PC-3 (cell line): ENCODE results near the gene FXYD5. TPM values are rescaled to one million over a fixed set of nuclear protein-coding genes. Genes with fewer than 3 reads are reported as not detected.

Experiments used
- ATAC-seq: fragments of 200-7000 bp; cut with Tn5 transposase; 2 replicates; pipeline ENCODE4 v1.9.1; 2020; ENCODE audit warnings: mild to moderate bottlenecking, moderate library complexity
- BruUV-seq: library from RNA; stranded (reverse); fragments of 400-500 nt; replicated peaks from 2 replicates; lab custom pipeline; 2021; lab: Mats Ljungman, UMichigan
- CTCF ChIA-PET: fragments of 300-600 bp; sonication (Branson Sonifier 250); formaldehyde crosslinking; loops from one replicate; lab custom pipeline; 2022; ENCODE audit warnings: antibody characterized with exemption; lab: Charles Lee
- POLR2A ChIA-PET: fragments of 300-600 bp; sonication (Branson Sonifier 250); formaldehyde crosslinking; loops from one replicate; lab custom pipeline; 2022; ENCODE audit warnings: antibody characterized with exemption; ENCODE audit not compliant: unreplicated experiment; lab: Charles Lee
- DNase-seq: peaks from one replicate; pipeline ENCODE4 v3.0.0-alpha.2; 2015
- H2AFZ ChIP-seq: fragments of 300-600 bp; sonication (generic); 2 replicates; pipeline ENCODE4 v1.6.0; 2016; ENCODE audit warnings: antibody characterized with exemption, low read length
- H3F3A ChIP-seq: fragments of 300-600 bp; sonication (generic); one replicate; pipeline ENCODE4 v1.6.0; 2017; ENCODE audit warnings: antibody characterized with exemption, low read length, control low read depth, mild to moderate bottlenecking; ENCODE audit not compliant: unreplicated experiment
- H3K27ac ChIP-seq: fragments of 300-600 bp; sonication (generic); 2 replicates; pipeline ENCODE4 v1.5.1; 2016; ENCODE audit warnings: mild to moderate bottlenecking, low read length
- H3K27me3 ChIP-seq: fragments of 300-600 bp; sonication (generic); 2 replicates; pipeline ENCODE4 v1.6.1; 2016; ENCODE audit warnings: low read length, mixed read lengths
- H3K36me3 ChIP-seq: fragments of 300-600 bp; sonication (generic); 2 replicates; pipeline ENCODE4 v1.6.1; 2016; ENCODE audit warnings: low read depth, mixed run types, low read length, mixed read lengths
- H3K4me1 ChIP-seq: fragments of 300-600 bp; sonication (generic); 2 replicates; pipeline ENCODE4 v1.5.1; 2016; ENCODE audit warnings: low read length; ENCODE audit not compliant: insufficient read depth
- H3K4me2 ChIP-seq: fragments of 300-600 bp; sonication (generic); 2 replicates; pipeline ENCODE4 v1.6.0; 2016; ENCODE audit warnings: low read length
- H3K4me3 ChIP-seq: fragments of 300-600 bp; sonication (generic); 2 replicates; pipeline ENCODE4 v1.5.1; 2016; ENCODE audit warnings: mild to moderate bottlenecking, low read length, mixed read lengths
- H3K79me2 ChIP-seq: fragments of 300-600 bp; sonication (generic); 2 replicates; pipeline ENCODE4 v1.6.1; 2017; ENCODE audit warnings: low read length, mixed read lengths
- H3K9ac ChIP-seq: fragments of 300-600 bp; sonication (generic); 2 replicates; pipeline ENCODE4 v1.6.0; 2016; ENCODE audit warnings: mild to moderate bottlenecking, low read length
- H3K9me2 ChIP-seq: fragments of 300-600 bp; sonication (generic); replicated peaks from 2 replicates; pipeline ENCODE4 v1.6.1; 2016; ENCODE audit warnings: mixed run types, low read length, mixed read lengths
- H3K9me3 ChIP-seq: fragments of 300-600 bp; sonication (generic); 2 replicates; pipeline ENCODE4 v1.6.1; 2016; ENCODE audit warnings: low read length, mixed read lengths
- H4K20me1 ChIP-seq: fragments of 300-600 bp; sonication (generic); 2 replicates; pipeline ENCODE4 v1.6.1; 2016; ENCODE audit warnings: low read length, mixed read lengths
- EZH2 ChIP-seq: fragments of 300-600 bp; sonication (generic); IDR thresholded peaks from one replicate; pipeline ENCODE4 v1.6.1; 2017; ENCODE audit warnings: antibody characterized with exemption, mild to moderate bottlenecking, low read length; ENCODE audit not compliant: unreplicated experiment
- EZH2phosphoT487 ChIP-seq: fragments of 300-600 bp; sonication (generic); IDR thresholded peaks from 2 replicates; pipeline ENCODE4 v1.6.1; 2018; ENCODE audit warnings: mild to moderate bottlenecking, antibody characterized with exemption, low read length, borderline replicate concordance
- intact Hi-C: fragments of 100-400 bp; cut with micrococcal nuclease; formaldehyde crosslinking; loops from 2 replicates; pipeline ENCODE4 v1.9.0; 2023
- total RNA-seq: library from RNA; depleted of rRNA; stranded (reverse); fragments of >200 nt; gene quantifications from 2 replicates; pipeline ENCODE4 v1.2.3, GENCODE V29; 2014
- TF ChIP-seq, protein P1 (sequence below): fragments of 300-600 bp; sonication (generic); conservative IDR thresholded peaks from 2 replicates; pipeline ENCODE4 v1.5.1; 2017; ENCODE audit warnings: antibody characterized with exemption, low read depth, mild to moderate bottlenecking, low read length

FXYD5 gene
- total RNA-seq, 1 experiment from 2014 or later = 123 TPM

- no peak overlapping the region for H2AFZ ChIP-seq
- DNase-seq (no peak), ATAC-seq (no peak)
- intact Hi-C loops = no loop called here
- H3K4me3 ChIP-seq = no peak overlapping the region
- H3K27ac ChIP-seq = no peak overlapping the region
- H3K4me1 ChIP-seq = no peaks in the 10 kb centered on the region
- H3F3A ChIP-seq = no peaks in the 10 kb centered on the region
- CTCF ChIA-PET = no interaction called here
- H3K9me3 ChIP-seq = no peaks in the 10 kb centered on the region
- no TSS peak for BruUV-seq
- no peaks in the 10 kb centered on the region for H3K9me2 ChIP-seq
- no peak overlapping the region for H3K4me2 ChIP-seq
- no peaks in the 10 kb centered on the region for H3K79me2 ChIP-seq
- no peak overlapping the region for H3K9ac ChIP-seq
- no peaks in the 10 kb centered on the region for H3K27me3 ChIP-seq
- H4K20me1 ChIP-seq = no peaks in the 10 kb centered on the region
- TF ChIP-seq EZH2phosphoT487 (no peak), EZH2 (no peak)
- TF ChIP-seq, protein P1, sequence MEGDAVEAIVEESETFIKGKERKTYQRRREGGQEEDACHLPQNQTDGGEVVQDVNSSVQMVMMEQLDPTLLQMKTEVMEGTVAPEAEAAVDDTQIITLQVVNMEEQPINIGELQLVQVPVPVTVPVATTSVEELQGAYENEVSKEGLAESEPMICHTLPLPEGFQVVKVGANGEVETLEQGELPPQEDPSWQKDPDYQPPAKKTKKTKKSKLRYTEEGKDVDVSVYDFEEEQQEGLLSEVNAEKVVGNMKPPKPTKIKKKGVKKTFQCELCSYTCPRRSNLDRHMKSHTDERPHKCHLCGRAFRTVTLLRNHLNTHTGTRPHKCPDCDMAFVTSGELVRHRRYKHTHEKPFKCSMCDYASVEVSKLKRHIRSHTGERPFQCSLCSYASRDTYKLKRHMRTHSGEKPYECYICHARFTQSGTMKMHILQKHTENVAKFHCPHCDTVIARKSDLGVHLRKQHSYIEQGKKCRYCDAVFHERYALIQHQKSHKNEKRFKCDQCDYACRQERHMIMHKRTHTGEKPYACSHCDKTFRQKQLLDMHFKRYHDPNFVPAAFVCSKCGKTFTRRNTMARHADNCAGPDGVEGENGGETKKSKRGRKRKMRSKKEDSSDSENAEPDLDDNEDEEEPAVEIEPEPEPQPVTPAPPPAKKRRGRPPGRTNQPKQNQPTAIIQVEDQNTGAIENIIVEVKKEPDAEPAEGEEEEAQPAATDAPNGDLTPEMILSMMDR = no peak
- POLR2A ChIA-PET = no interaction called here
- H3K36me3 ChIP-seq = no peaks in the 10 kb centered on the region
These were observed 29.7 kb downstream of the FXYD5 start for GRCh38 chr19:35184267-35184666.

DNA sequence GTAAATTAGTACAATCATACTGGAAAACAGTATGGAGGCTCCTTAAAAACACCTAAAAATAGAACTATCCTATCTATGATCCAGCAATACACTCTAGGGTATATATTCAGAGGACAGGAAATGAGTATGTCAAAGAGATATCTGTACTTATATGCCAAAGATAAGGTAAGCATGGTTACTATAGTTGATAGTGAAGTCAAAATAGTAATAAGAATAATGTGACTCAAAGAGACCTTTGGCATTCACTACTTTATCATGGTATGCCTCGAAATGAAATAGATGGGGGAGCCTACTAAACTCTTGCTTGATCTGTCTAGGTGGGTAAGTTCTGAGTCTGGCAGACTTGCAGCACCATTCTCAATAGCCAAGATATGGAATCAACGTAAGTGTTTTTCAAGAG is 30.3 kb downstream of the FXYD5 start:
- intact Hi-C loops = no loop called here
- Histone ChIP-seq H3K9me2 (no peaks in the 10 kb centered on the region), H3K4me1 (no peaks in the 10 kb centered on the region), H3F3A (no peaks in the 10 kb centered on the region), H3K27ac (no peak overlapping the region), H3K4me2 (no peak overlapping the region), H3K4me3 (no peak overlapping the region), H3K79me2 (no peaks in the 10 kb centered on the region), H4K20me1 (no peaks in the 10 kb centered on the region), H3K36me3 (no peaks in the 10 kb centered on the region), H3K9me3 (no peaks in the 10 kb centered on the region), H3K27me3 (no peaks in the 10 kb centered on the region), H2AFZ (no peak overlapping the region), H3K9ac (no peak overlapping the region)
- DNase-seq = no peak
- ChIA-PET POLR2A (no interaction called here), CTCF (no interaction called here)
- BruUV-seq = no TSS peak
- ATAC-seq = no peak
- TF ChIP-seq, protein P1 = no peak
- no peak for TF ChIP-seq EZH2
- TF ChIP-seq EZH2phosphoT487 = no peak

DNA sequence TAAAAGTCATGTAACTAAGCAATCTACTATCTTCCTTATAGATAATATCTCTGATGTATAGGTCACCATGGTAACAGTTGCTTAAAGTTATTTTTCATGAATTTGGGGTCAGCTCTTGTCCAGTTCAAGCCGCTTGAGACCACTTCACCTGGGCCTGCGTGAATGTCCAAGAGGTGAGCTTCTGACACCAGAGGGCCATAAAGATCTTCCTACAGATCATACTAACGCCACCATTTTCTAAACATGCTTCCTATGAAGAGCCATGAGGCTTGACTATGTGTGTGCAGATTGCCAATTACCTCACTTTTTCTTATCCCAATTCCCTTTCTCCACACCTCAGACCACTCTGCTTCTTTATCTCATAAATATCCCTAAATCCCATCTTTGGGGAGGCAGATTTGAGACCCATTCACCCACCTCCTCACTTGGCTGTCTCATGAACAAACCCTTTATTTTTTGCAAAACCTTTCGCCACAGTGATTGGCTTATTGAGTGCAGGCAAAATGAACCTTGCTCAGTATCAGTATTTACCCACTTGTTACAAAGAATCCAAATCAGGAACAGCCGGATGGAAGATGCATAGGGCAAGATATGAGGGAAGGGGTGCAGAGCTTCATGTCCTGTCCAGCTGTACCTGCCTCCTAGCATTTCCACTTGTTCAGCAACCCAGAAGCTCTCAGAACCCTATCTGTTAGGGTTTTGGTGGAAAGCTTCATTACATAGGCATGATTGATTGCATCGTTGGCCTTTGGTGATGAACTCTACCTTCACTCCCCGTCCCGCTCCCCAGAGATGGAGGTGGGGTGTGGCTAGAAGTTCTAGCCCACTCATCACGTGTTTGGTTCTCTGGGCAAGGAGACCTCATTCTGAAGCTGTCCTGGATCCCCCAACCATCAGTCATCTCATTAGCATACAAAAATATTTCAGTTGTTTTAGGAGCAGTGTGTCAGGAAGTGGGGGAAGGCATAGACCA is 39.8 kb downstream of the FXYD5 start:
- Histone ChIP-seq H3K9ac (no peak overlapping the region), H2AFZ (no peak overlapping the region), H3K79me2 (no peaks in the 10 kb centered on the region), H3F3A (no peaks in the 10 kb centered on the region), H3K4me1 (no peaks in the 10 kb centered on the region), H3K36me3 (no peaks in the 10 kb centered on the region), H3K4me3 (no peak overlapping the region), H3K9me2 (no peaks in the 10 kb centered on the region), H3K27ac (no peak overlapping the region), H4K20me1 (no peaks in the 10 kb centered on the region), H3K27me3 (0 out of 2 replicates have a peak, but pooled peaks cover 5% of the 10 kb centered on the region), H3K9me3 (no peaks in the 10 kb centered on the region), H3K4me2 (no peak overlapping the region)
- ATAC-seq (no peak), DNase-seq (no peak)
- intact Hi-C loops = no loop called here
- CTCF ChIA-PET = no interaction called here
- no TSS peak for BruUV-seq
- TF ChIP-seq EZH2phosphoT487 (no peak), EZH2 (no peak)
- TF ChIP-seq, protein P1 = no peak
- POLR2A ChIA-PET = no interaction called here
